GM18519 (cell line): ENCODE results near the gene BNIP1.

Experiments
- ATAC-seq: cut with Tn5 transposase; IDR thresholded peaks from one replicate; pipeline ENCODE4 v1.9.1; 2021; ENCODE audit warnings: mild to moderate bottlenecking, moderate library complexity; ENCODE audit not compliant: unreplicated experiment, low FRiP score

Gene BNIP1

DNA sequence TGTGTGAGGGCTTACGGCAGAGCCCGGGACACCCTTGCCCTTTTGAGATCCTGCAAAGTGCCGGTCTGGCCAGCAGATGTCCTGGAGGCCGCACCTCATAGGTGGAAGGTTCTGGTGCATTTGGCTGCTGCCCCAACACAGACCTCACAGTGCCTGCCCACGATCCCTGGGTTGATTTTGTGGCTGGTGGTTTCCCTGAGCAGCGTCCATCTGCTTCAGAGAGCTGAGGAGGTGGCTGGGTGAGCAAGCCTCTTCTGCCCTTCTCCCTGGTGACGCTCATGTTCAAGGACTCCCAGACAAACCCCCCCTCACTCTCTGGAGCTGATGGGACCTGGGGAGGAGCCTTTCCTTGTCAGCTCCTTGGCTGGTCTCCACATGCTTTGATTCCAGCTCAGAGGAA, 18.9 kb downstream of the BNIP1 start:
- no peak for ATAC-seq

DNA sequence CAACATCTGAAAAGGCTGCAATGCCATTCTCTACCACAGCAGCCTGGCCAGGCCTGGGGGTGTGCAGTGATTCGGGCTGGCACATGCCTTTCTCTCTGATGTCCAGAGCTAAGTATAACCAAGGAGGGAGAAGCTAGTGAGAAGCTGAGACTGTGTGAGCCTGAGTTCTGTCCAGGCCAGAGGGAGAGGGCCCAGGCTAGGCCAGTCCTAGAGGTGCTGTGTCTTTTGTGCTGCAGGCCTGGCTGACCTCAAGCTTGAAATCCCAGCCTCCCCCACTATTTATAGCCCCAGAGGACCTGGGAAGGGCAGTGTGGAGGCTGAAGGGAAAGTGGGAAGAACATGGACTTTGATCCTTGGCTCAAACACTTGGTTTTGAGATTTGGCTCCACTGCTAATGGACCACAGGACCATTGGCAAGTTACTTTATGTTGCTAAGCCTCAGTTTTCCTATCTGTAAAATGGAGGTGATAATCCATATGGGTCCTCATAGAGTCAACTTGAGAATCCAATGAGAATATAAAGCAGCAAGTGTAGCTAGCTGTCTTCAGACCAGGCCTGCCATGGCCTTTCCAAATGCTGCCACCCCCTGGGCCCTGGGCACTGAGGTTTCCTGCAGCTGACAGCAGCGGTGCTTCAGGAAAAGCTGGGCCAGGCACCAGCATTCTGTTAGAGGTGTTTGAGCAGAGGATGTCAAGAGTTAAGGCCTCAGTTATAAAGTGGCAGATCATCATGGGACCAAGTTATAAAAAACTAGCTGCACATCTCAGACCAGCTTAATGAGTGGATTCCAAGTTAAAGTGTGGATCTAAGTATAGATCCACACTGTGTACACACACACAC, 21.1 kb downstream of the BNIP1 start:
- no peak for ATAC-seq

DNA sequence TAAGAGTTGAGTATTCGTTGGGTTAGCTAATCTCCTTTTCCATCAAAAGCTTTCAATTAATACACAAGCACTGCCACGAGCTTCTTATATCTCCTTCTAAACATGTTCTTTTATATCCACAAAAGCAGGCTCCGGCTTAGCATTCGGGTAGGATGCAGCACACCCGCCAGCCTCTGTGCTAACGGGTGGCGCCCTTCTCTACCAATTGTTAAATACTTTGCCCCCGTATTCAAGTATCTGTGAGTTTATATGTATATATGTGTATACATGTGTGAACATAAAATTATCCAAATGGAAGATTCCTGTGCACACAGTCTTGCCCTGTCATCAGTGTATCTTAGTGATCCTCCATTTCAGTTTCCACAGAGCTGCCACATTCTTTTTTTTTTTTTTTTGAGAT, 27.8 kb downstream of the BNIP1 start:
- no peak for ATAC-seq

DNA sequence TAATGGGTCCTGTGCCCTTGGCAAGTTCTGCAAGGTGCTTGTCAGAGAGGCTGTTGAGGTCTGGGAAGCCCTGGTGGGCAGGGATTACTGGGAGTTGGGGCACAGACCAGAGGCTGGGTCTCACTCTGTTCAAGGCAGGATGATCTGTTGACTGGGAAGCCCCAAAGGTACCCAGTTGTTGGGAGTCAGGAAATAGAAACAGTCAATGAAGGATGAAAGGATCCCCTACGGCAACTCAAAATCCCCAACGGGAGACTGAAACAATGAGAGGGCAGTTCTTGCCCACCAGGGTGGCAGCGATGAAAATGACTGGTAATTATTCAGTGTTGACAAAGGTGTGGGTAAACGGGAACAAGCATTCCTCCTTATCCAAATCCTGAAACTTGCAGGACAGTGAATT, 31.2 kb downstream of the BNIP1 start:
- ATAC-seq, result no peak

DNA sequence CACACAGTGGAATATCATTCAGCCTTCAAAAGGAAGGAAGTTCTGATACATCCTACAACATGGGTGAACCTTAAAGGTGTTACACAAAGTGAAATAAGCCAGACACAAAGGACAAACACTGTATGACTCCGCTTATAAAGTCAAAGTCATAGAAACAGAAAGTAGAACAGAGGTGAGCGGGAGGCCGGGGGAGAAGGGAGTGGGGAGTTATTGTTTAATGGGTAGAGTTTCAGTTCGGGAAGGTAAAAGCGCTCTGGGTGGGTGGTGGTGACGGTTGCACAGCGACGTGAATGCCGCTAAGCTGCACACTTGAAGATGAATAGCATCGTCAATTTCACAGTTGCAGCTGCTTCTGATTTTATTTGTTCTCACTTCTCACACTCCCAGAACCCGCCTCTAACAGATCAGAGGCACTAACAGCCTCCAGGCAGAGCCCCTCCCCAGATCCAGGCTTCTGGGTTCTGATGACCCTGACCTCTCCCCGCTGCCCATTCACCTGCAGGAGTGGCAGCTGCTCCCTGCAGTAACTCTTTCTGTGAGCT, 34.1 kb downstream of the BNIP1 start:
- no peak for ATAC-seq

DNA sequence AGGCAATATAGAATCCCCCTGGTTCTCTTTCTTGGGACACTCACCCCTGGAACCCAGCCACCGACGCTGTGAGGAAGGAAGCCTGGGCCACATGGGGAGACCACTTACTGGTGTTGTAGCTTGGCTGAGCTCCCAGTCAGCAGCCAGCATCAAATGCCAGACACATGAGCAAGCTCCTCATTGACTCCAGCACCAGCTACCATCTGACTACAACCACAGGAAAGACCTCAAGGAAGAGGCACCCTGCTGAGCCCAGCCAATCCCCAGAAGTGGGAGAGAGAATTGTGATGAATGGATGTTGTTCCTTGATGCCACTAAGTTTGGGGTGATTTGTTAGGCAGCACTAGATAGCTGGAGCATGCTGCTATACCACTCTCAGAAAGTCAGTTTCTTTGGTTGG, 36.0 kb downstream of the BNIP1 start:
- no peak for ATAC-seq

DNA sequence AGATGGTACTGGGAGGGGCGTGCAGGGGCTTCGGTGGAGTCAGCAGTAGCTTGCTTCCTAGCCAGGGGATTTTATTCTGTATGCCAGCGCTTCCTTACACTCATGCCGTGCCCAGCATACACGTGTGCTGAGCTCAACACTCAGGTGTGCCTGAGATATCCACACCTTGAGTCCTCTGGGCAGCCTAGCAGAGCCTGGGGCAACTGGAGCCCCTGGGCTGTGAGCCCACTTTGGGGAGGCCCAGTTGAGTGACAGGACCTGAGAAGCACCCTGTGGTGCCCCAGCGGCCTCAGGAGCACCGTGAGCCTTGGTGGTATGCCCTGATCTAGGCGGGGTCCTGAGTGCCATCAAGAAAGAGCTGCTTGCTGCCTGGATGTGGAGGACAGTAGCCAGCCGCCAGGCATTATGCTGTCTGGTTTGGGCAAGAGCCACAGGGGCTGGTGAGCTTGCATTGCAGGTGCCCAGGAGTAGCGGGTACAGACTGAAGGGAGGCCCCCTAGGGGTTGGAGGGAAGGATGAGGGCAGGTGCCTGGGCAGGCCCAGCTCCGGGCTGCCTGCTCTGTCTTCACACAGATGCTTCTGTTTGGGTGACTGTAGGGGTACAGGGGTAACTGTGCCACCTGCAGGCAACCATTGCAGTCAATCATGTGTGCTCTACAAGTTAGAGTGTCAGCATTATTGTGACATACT, 42.9 kb downstream of the BNIP1 start:
- ATAC-seq, result no peak

DNA sequence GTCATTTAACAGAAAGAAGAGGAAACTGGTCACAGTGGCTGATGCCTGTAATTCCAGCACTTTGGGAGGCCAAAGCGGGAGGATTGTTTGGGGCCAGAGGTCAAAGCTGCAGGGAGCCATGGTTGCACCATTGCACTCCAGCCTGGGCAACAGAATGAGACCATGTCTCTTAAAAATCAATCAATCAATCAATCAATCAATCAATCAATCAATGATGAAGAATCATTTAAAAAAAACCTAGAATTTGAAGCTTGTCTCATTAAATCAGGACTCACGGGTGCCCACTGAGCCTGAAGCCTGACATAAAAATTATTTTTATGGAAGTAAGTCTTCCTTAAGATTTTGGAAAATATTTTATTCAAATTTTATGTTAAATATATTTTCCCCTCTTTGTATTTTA, 43.9 kb downstream of the BNIP1 start:
- no peak for ATAC-seq

DNA sequence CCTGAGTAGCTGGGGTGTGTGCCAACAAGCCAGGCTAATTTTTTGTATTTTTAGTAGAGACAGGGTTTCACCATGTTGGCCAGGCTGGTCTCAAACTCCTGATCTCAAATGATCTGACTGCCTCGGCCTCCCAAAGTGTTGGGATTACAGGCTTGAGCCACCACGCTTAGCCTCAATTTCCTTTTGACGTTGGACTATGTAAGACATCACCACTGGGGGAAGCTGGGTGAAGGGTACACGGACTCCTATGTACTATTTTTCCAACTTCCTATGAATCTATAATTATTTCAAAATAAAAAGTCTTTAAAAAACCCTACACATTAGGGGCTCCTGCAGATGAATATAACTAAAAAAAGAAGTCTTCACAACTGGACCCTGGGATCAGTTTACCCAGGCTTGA, 46.7 kb downstream of the BNIP1 start:
- no peak for ATAC-seq

DNA sequence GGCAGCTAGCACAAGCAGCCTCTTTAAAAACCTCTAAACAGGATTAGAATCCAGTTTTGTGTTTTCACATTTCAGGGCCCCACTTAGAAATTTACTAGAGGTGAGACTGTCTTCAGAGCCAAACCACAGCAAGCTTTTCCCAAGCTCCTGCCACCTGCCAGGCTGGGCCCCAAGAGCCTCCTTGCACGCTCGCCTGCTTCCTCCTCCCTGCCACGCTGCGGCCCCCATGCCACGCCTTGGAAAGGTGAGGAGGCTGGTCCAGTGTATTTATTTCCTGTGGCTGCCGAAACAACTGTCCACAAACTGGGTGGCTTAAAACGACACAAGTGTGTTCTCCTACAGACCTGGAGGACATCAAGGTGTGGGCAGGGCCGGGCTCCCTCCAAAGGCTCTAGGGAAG, 47.2 kb downstream of the BNIP1 start:
- no peak for ATAC-seq

DNA sequence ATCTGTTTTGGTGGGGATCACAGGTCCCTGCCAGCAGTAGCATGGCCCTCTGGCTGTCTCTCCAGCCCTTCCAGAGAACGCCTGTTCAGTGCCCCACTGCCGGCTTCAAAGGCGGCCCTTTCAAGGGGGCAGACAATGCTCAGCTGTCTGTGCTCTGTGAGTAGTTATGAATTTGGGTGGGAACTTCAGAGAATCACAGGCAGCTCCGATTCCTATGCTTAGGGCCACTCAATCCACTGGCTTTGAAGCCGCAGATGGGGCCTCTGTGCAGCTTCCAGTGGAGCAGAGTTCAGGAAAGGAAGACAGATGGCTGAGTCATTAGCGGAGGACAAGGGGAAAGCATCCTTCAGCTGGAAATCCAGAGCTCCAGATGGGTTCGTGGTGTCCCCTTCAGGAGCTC, 48.2 kb downstream of the BNIP1 start:
- ATAC-seq, result no peak

DNA sequence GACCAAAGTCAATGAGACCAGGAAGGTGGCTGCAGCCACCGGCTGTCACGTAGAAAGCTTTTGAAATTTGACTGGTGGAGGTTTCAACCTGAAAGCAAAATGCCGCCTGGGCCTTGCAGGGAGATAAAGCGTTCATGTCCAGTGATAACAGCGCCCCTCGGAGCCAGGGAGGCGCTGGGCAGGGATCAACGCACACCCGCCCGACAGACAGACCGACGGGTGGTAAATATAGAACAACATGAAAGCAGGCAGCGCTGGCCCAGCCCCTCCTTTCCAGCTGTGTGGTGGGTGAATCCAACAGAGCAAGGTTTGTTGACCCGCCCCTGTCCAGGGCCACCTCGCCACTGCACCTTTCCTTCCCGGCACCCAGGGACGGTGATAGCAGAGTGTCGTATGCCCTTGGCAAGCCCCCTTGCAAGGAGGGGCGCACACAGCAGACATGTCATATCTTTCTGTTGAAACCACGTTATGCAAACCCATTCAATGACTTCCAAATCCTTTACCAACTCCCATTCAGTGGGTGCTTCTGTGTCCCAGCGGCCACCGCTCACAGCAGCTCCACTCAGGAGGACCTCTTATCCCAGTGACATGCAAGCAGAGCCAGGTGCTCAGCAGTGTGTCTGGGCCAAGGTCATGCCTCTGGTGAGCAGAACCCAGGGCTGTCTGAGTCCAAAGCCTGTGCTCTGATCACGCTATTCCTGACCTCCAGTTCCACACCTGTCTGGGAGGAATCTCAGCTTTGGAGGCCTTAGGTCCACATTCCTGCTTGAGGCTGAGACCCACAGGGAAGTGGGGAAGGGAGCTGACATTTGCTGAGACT, 52.0 kb downstream of the BNIP1 start:
- ATAC-seq, result no peak

DNA sequence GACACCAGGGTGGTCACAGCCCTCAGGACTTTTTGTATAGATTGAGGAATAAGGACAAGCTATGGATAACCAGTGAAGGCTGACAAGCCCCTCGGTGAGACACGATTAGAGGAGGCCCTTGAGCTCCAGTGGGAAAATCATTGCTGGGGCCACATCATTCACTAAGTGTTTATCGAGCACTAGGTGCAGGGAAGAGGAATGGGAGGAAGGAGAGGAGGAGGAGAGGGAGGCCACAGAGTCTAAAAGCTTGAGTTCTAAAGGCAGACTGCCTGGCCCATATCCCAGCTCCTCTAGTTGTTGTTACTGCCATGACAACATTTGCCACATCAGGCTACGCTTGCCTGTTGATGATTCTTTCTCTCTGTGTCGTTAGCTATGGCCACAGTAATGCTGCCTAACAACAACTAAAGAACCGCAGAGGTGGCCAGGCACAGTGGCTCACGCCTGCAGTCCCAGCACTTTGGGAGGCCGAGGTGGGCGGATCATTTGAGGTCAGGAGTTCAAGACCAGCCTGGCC, 53.1 kb downstream of the BNIP1 start:
- ATAC-seq, result no peak

DNA sequence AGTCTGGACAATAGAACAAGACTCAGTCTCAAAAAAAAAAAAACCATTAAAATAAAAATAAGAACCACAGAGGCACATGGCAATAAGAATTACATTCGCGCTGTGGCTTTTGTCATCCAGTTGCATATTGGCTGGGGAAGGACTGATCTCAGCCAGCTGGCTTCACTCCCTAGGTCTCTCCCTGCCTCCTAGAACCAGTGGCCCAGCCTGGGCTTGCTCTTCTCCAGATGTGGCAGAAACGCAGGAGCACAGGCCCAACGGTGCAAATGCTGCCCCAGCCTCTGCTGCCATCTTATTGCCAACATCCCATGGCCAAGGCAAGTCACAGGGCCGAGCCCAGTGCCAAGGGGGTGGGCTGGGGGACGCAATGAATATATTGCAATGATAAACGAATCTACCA, 53.7 kb downstream of the BNIP1 start:
- no peak for ATAC-seq

DNA sequence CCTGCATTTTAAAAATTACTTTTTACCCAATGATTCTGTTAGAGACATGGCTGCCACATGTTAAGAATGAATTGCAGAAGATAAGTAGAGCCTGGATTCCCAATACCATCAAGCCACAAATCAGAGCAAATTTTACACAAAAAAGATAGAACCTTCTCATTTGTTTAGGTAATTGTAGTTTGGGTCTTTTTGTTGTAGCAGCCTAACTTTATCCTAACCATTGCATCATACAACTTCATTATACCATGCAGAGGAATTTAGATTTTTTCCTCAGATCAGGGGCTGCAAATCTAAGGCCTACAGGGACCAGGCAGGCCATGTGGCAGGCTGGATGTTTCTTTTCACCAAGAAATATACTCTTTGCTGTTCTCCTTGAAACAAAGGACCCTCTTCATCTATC, 56.0 kb downstream of the BNIP1 start:
- ATAC-seq, result no peak

DNA sequence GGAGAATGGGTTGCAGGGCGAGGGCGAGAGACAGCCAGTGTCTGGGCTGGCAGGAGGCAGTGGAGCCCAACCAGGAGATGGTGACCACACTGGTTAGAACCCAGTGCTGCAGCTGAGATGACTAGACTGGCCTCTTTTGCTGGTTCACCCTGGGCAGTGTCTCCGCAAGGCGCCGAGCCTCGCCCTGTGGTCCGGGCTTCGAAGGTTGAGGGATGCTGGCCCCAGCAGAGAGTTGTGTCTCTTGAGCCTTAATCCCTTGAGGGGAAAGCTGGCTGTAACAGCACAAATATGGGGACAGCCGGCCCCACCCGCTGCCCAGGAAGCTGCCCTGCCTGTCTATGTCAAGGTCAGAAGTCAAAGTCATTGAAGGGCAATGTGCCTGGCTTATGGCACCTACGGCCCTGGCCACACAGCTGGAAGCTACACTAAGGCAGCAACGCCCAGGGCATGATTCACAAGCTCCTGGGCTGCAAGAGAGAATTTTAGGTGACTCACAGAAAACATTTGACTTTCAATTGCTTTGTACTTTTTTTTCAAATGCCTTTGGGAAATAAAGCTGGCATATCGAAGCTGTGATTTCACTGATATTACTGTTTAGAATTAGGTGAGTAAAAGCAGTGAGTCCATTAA, 57.4 kb downstream of the BNIP1 start:
- no peak for ATAC-seq

DNA sequence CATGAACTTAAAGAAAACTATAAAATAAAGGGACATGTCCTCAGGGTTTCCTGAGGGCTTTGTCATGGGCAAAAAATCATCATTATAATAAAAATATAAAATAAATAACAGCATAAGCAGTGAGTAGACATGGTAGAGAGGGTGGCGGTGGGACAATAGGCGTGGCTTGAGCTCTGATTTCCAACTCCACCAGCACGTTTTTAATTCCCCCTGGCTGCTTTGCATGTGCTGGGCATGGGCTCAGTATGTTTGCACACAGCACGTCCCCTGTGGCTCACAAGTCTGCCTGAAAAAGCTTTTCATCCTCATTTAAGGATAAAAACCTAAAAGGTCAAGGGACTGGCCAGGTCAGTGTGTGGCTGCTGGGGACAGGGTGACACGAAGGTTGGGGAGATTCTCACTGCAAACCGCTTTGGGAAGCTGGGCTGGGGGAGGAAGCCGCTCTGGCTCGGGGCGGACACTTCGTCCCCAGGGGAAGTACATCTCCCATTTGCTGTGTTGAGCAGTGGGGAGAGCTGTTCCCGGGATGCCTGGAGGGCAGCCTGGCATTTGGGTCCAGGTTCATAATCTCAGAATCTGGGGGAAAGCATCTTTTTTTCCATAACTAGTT, 58.0 kb downstream of the BNIP1 start:
- ATAC-seq, result no peak

DNA sequence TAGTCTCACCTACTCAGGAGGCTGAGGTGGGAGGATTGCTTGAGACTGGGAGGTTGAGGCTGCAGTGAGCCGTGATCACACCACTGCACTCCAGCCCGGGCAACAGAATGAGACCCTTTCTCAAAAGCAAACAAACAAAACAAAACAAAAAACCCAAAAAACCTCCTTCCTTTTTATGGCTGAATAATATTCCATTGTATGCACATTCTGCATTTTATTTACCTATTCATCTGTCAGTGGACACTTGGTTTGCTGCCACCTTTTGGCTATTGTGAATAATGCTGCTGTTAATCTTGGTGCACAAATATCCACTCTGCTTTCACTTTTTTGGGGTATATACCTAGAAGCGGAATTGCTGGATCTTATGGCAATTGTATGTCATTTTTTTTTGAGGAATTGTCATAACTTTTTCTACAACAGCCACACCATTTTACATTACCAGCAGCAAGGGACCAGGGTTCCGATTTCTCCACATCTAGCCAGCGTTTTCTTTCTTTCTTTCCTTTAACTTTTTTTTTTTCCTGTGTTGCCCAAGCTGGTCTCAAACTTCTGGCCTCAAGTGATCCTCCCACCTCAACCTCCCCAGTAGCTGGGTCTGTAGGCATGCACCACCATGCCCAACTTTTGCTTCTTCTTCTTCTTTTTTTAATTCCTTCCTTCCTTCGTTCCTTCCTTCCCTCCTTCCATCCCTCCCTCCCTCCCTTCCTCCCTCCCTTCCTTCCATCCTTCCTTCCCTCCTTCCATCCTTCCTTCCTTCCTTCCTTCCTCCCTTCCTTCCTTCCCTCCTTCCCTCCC, 60.1 kb downstream of the BNIP1 start:
- no peak for ATAC-seq

DNA sequence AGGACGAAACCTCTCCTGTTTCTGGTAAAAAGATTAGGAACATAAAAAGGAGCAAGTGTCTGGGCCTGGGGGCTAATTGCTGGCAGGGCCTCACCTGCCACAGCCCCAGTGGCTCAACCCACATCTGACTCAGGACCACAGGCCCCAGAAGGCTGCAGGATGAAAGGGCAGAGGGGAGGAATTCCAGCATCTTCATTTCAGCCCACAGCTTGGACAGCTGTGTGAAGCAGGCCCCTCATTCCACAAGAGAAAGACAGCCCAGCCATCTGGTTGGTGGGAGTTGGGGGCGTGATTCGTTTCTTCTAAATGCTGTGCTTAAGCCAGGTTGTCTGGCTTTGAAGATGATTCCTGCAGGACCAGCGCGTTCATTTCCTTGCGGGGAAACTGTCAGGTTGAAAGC, 61.6 kb downstream of the BNIP1 start:
- no peak for ATAC-seq
